Central memory CD4-positive, alpha-beta T cell (primary cell): Measurements from ENCODE around the gene TMBIM1.

Experiments
- DNase-seq: peaks from one replicate; pipeline ENCODE4 v3.0.0; 2022

TMBIM1 gene

DNA sequence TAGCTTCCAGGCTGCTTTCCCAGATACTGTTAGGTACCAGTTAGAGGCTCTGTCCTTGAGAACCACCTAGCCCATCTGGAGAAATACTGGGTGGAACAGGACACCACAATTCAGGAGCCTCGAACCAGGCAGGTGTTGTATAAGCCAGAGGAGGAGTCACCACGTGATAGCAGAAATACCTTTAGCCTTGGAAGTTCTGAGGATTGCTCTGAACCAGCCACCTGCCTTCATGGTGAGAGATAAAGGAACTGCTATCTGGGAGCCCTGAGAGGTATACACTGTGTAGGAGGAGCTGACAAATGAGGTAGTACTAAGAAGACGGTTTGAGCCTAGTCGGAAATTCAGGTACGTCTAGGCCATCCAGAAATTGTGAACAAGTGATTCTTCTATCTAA is 39.1 kb downstream of the TMBIM1 start:
- DNase-seq = no peak

DNA sequence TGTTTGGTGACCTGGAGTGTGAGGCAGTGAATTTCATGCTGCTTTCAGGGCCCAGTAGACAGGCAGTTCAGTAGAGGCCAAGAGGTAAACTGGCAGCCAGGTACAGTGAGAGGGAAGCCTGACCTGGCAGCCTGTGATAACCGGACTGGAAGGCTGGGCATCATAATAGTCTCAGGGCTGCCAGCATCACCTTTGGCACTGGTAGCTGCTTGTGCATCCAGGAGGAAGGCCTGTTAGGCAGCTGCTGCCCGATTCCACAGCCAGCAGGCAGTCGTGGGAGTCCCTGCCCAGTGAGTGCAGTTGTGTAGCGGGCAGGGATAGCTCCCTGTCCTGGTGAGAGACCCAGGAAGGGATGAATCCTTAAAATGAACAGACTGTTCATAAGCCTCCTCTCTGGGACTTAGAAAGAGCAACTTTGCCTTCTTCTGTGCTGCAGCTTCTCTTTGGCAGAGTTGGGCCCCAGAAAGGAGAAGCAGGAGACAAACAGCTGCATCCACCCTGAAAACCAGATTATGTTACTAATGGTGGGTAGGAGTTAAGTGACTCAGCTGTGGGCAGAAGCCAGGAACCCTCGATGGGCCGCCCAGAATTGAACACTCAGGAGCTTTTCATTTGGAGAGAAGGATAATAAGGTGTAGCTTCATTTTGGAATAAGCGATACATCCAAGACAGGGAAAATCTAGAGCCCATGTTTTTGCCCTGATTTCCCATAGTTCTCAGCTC is 39.6 kb downstream of the TMBIM1 start:
- DNase-seq = no peak

DNA sequence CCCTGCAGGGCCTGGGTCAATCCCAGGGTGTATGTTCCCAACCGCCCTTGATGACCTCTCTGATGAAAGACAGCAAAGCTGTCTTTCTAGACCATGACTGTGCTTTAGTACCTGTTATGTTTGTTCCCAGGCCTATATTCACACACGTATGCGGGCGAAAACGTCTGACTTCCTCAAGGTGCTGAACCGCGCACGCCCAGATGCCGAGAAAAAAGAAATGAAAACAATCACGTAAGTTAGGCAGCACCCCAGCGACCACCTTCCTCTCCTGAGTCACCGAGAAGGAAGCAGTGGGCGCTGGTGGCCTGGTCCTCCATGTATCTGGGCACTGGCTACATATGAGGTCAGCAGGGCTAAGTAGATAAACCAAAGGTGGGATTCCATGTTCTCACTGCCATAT is 42.6 kb downstream of the TMBIM1 start:
- DNase-seq = no peak

GRCh38 chr2:218245214-218245613 is 47.1 kb downstream of the TMBIM1 start:
- DNase-seq = no peak

GRCh38 chr2:218244665-218245064 is 47.6 kb downstream of the TMBIM1 start:
- no peak for DNase-seq

DNA sequence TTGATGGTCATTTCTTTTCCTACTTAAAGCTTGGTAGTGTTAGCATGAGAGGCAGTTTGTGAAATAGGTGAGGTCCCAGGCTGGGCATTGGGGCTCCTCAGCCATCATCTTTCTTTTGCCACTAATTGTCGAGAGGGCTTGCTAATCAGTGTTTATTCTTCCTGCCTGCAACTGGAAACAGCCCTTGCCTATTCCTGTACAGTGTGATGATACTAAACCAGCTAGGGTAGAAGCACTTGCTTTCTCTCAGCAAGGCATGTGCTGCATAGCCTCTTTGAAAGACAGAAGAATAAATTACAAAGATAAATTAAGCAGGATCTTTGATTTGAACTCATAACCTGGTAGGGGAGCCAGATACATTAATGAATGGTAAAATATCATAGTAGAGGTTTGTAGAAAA is 48.1 kb downstream of the TMBIM1 start:
- DNase-seq = no peak

DNA sequence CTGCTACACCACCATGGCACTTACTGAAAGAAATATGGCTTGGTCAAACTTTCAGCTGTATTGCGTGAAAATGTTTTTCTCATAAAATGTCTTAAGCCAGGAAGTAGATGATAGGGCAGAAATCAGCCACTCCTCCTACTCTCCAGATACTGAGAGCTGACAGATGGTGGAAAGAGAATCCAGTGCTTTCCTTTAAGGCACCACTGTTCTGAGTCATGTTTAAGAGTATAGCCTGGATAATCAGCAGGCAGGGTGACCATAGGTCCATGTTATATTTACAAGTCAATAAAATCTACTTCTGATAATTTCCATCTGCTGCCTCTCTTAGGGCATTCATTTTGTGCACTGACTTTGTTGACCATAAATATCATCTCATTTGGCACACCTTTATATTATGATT is 53.4 kb downstream of the TMBIM1 start:
- no peak for DNase-seq

DNA sequence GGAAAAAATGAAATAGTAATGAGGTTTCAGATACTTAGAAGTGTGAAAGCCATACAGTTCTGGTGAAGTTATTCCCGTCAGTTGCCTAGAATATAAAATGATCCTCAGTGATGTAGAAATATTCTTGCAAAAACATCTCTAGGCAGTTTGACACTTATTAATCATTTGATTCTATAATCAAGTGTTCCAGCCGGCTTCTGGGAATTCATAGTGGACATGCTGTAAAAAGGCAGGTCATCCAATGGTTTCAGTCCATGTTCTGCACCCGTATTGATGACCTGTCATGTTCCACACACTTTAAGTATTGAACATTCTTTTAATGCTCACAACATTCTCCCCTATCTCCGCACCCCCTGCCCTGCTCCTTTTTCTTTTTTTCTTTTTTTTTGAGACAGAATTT is 55.5 kb downstream of the TMBIM1 start:
- no peak for DNase-seq

DNA sequence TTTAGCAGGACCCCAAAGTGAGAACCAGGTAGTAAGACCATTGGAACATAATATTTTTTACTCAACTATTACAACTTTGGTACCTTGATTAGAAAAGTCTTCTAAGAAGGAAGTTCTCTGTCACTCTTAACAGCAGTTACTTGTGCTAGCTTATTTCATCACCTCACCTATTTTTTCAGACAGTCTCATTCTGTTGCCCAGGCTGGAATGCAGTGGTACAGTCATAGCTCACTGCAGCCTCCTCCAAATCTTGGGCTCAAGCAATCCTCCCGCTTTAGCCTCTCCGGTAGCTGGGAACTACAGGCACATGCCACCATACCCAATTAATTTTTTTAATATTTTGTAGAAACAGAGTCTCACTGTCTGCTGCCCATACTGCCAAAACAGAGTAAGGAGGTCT is 57.3 kb downstream of the TMBIM1 start:
- DNase-seq = no peak

DNA sequence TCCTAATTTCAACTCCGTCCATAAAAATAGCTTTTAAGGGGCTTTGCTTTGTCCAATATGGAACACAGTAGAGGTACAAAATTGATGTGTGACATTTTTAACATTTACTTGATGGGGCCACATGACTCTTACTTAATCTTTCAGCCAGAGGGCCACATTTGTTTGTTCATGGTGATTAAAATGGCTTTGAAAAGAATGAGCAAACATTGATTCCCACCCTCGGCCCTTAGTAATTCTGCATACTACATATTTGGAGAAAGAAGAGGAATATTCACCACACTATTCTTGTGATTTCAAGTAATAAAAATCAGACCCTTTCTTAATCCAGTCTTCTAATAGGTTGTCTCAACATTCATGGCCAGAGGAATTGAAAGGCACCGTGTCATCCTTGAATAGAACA is 57.8 kb downstream of the TMBIM1 start:
- no peak for DNase-seq

DNA sequence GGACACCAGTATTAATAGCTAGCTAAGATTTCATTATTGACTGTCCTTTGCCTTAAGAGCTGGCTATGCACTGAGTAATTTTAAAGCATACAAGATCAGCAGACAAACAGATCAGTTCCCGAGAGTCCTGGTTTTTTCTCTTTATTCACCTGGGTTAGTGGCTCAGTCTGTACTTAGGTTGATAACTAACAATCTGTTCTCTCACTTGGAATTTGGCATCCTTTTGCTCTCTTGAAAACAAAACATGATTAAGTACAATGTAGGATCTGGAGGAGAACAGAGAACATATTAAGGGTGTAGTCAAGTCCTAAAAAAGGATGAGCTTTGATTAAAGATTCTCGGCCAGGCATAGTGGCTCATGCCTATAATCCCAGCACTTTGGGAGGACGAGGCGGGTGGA is 58.8 kb downstream of the TMBIM1 start:
- no peak for DNase-seq

DNA sequence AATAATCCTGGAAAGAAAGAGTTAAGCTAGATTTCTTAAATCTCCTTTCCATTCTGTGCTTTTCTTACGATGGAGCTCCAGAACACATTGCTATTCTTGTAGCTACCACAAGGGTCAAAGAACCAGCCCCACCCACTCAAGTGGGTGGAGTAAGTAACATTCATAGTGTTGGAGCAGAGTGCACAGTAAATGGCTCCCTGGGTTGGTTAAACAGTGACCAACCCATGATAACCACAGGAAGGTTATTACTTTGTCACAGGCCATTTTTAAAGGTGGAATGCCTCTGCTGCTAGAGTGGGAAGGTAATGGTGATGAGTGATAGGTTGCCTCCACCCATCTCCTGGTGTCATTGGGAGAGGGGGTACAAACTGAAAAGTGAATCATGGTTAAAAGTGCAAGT is 61.4 kb downstream of the TMBIM1 start:
- peak; percentile 30 for DNase-seq

- DNase-seq = no peak
Measured at GRCh38 chr2:218229851-218230250, 62.5 kb downstream of the TMBIM1 start.

DNA sequence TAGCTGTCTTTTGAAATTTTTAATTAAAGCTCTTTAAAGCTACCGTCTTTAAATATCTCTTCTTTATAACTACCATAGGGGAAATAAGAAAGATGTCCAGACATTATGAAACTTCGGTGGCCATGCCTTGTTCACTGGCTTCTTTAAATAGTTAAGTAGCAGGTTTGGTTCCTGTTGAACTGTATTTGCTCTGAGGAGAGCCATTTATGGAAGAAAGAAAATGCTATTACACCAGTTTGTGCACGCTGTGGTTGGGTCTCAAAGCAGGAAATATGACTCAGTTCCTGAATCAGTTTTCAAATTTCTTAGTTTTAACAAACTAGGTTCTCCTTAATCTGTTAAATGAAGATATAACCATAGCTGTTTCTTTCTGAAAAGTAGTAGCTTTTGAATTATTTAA is 63.1 kb downstream of the TMBIM1 start:
- DNase-seq = peak; percentile 48

GRCh38 chr2:218228366-218229090 is 63.8 kb downstream of the TMBIM1 start:
- no peak for DNase-seq

DNA sequence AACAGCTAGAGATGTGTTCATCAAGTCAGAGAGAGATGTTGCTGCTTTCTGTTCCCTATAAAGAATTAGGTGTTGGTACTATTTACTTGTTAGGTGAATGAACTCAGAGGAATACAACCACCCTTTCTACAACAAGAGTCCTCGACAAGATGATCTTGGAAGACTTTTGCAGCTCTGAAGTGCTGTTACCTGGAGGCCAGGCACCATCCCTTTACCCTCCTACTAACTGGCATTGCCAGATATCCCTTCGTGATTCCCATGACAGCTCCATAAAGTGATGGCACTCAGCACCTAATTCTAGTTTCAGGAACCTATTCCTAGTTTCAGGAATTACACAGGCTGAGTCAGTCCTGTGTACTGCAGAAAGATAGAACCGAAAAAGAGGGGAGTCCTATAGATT is 65.4 kb downstream of the TMBIM1 start:
- no peak for DNase-seq
